ENCODE results near the gene RPIA. TPM values are rescaled to one million over a fixed set of nuclear protein-coding genes. Genes with fewer than 3 reads are reported as not detected.

RPIA gene
- total RNA-seq, 1 donor from 2014 or later = 15.0 TPM

- Mint-ChIP-seq H3K9me3 (ENCODE audit: unreplicated experiment) (no peaks in the 10 kb centered on the region), H3K4me1 (ENCODE audit: unreplicated experiment) (no peaks in the 10 kb centered on the region), H3K4me3 (ENCODE audit: unreplicated experiment) (no peak overlapping the region), H3K36me3 (ENCODE audit: unreplicated experiment) (no peaks in the 10 kb centered on the region), H3K27ac (ENCODE audit: unreplicated experiment) (no peak overlapping the region), H3K27me3 (ENCODE audit: unreplicated experiment) (peaks cover 52% of the 10 kb centered on the region)
- TF ChIP-seq, protein P1, sequence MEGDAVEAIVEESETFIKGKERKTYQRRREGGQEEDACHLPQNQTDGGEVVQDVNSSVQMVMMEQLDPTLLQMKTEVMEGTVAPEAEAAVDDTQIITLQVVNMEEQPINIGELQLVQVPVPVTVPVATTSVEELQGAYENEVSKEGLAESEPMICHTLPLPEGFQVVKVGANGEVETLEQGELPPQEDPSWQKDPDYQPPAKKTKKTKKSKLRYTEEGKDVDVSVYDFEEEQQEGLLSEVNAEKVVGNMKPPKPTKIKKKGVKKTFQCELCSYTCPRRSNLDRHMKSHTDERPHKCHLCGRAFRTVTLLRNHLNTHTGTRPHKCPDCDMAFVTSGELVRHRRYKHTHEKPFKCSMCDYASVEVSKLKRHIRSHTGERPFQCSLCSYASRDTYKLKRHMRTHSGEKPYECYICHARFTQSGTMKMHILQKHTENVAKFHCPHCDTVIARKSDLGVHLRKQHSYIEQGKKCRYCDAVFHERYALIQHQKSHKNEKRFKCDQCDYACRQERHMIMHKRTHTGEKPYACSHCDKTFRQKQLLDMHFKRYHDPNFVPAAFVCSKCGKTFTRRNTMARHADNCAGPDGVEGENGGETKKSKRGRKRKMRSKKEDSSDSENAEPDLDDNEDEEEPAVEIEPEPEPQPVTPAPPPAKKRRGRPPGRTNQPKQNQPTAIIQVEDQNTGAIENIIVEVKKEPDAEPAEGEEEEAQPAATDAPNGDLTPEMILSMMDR (IDR thresholded peaks at IDR 0.05) = peak; percentile 88
- no peak for DNase-seq (ENCODE audit: extremely low spot score, unreplicated experiment)
Observed at GRCh38 chr2:88671786-88672427, 19.6 kb upstream of the RPIA start.

GRCh38 chr2:88673363-88673762 is 18.1 kb upstream of the RPIA start:
- no peaks in the 10 kb centered on the region for H3K36me3 Mint-ChIP-seq (ENCODE audit: unreplicated experiment)
- H3K27ac Mint-ChIP-seq (ENCODE audit: unreplicated experiment) = no peak overlapping the region
- DNase-seq (ENCODE audit: extremely low spot score, unreplicated experiment) = no peak
- H3K4me3 Mint-ChIP-seq (ENCODE audit: unreplicated experiment) = no peak overlapping the region
- peaks cover 42% of the 10 kb centered on the region for H3K27me3 Mint-ChIP-seq (ENCODE audit: unreplicated experiment)
- no peaks in the 10 kb centered on the region for H3K9me3 Mint-ChIP-seq (ENCODE audit: unreplicated experiment)
- TF ChIP-seq, protein P1 (IDR thresholded peaks at IDR 0.05) = no peak
- H3K4me1 Mint-ChIP-seq (ENCODE audit: unreplicated experiment) = peaks cover 2% of the 10 kb centered on the region

DNA sequence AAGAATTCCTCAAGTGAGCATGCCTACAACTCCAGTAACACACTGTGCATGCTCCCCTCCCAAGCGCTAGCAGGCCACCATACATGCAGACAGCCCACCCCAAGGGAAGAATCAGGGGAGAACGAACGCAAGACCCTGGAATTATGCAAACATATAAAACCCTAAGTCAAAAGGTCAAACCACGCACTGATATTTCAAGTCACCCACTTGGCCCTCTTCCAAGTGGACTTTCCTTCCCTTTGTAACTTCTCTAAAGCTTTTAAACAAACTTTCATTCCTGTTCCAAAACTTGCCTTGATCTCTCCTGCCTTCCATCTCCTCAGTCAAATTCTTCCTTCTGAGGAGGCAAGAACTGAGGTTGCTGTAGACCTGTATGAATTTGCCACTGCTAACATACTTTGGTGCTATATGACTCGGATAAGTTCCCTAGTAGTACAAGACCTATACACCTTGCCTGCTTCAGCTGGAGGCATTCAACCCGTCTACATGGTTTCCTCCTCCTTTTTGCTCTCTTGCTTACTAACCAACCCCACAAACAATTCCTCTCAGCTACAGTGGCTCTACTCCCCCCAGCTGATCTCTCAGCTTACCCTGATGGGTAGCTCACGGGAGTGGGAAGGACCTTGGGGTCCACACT is 11.1 kb upstream of the RPIA start:
- Mint-ChIP-seq H3K27ac (ENCODE audit: unreplicated experiment) (no peak overlapping the region), H3K4me3 (ENCODE audit: unreplicated experiment) (no peak overlapping the region), H3K4me1 (ENCODE audit: unreplicated experiment) (peaks cover 5% of the 10 kb centered on the region), H3K9me3 (ENCODE audit: unreplicated experiment) (peaks cover 22% of the 10 kb centered on the region), H3K27me3 (ENCODE audit: unreplicated experiment) (peaks cover 2% of the 10 kb centered on the region), H3K36me3 (ENCODE audit: unreplicated experiment) (no peaks in the 10 kb centered on the region)
- no peak for DNase-seq (ENCODE audit: extremely low spot score, unreplicated experiment)
- TF ChIP-seq, protein P1 (IDR thresholded peaks at IDR 0.05) = no peak

GRCh38 chr2:88680916-88681315 is 10.6 kb upstream of the RPIA start:
- Mint-ChIP-seq H3K4me3 (ENCODE audit: unreplicated experiment) (no peak overlapping the region), H3K9me3 (ENCODE audit: unreplicated experiment) (peaks cover 22% of the 10 kb centered on the region), H3K36me3 (ENCODE audit: unreplicated experiment) (no peaks in the 10 kb centered on the region), H3K27me3 (ENCODE audit: unreplicated experiment) (no peaks in the 10 kb centered on the region), H3K27ac (ENCODE audit: unreplicated experiment) (peak overlapping the region; percentile 5), H3K4me1 (ENCODE audit: unreplicated experiment) (peaks cover 5% of the 10 kb centered on the region)
- DNase-seq (ENCODE audit: extremely low spot score, unreplicated experiment) = no peak
- TF ChIP-seq, protein P1 (IDR thresholded peaks at IDR 0.05) = no peak

- TF ChIP-seq, protein P1 (IDR thresholded peaks at IDR 0.05) = no peak
- Mint-ChIP-seq H3K36me3 (ENCODE audit: unreplicated experiment) (no peaks in the 10 kb centered on the region), H3K4me3 (ENCODE audit: unreplicated experiment) (no peak overlapping the region), H3K9me3 (ENCODE audit: unreplicated experiment) (peaks cover 22% of the 10 kb centered on the region), H3K27me3 (ENCODE audit: unreplicated experiment) (no peaks in the 10 kb centered on the region), H3K4me1 (ENCODE audit: unreplicated experiment) (peaks cover 2% of the 10 kb centered on the region), H3K27ac (ENCODE audit: unreplicated experiment) (no peak overlapping the region)
- DNase-seq (ENCODE audit: extremely low spot score, unreplicated experiment) = no peak
Observed at GRCh38 chr2:88683160-88684021, 8.1 kb upstream of the RPIA start.

Data from osteocyte (in vitro differentiated cells).